Measurements from ENCODE around the gene HSBP1L1. TPM values are rescaled to one million over a fixed set of nuclear protein-coding genes. Genes with fewer than 3 reads are reported as not detected.

Gene HSBP1L1
- total and polyA plus RNA-seq, 2 experiments from 2014 or later: 1.8 to 3.7 TPM

DNA sequence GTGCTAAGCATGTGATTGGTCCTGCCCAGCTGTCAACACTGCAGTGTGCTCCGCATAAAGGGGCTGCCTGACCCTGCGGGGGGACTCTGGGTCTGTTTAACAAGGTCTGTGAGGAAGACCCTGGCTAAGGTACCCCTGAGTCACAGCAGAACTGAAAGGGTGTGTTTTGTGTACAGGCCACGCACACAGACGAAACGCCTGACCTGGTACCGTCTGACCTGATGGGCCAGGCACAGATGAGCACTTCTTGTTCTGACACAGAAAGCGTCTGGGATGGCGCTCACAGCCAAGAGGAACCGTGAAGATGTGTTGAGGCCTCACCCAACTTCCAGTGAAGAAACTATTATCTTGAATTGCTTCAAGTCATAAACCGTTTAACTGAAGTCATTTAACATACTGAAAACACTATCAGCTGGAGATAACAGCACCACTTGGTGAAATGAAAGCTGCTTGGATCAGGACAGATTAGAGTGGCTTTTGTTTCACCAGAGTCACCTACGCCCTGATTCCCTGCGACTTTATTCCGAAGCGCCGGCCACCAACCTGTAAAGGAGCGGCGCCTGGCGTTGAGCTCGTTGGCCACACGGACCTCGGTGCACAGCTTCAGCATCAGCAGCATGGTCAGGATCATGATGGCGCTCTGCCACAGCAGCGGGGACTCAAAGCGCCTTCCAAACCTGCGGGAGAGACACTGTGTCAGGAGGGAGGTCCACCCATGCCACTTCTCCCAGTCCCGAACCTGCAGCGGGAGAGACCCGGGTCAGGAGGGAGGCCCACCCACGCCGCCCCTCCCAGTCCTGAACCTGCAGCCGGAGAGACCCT lies 21.4 kb upstream of the HSBP1L1 start:
- peaks cover 17% of the 10 kb centered on the region for H3K4me1 Mint-ChIP-seq
- no peaks in the 10 kb centered on the region for H3K27me3 ChIP-seq (ENCODE audit: insufficient read depth)
- H3K4me1 ChIP-seq (ENCODE audit: insufficient read depth): no peaks in the 10 kb centered on the region
- TF ChIP-seq REST (IDR thresholded peaks at IDR 0.05; ENCODE audit: unreplicated experiment): no peak
- no peak for TF ChIP-seq CREB1 (CRISPR knock-in tag; IDR thresholded peaks at IDR 0.05; ENCODE audit: low read depth)
- TF ChIP-seq ZNF114 (CRISPR knock-in tag; IDR thresholded peaks at IDR 0.05): no peak
- TF ChIP-seq ZNF331 (CRISPR knock-in tag; IDR thresholded peaks at IDR 0.05; ENCODE audit: low read depth): no peak
- H3K79me2 ChIP-seq (replicated peaks; ENCODE audit: insufficient read depth): no peaks in the 10 kb centered on the region
- H3K9me2 ChIP-seq (ENCODE audit: insufficient read depth): no peaks in the 10 kb centered on the region
- no peaks in the 10 kb centered on the region for H3K36me3 ChIP-seq (ENCODE audit: insufficient read depth)
- no peaks in the 10 kb centered on the region for H3K9me3 Mint-ChIP-seq
- no peaks in the 10 kb centered on the region; the same call in 1 of the 3 replicates for H3K36me3 Mint-ChIP-seq (ENCODE audit: low read depth)
- DNase-seq (ENCODE audit: low spot score) (no peak), ATAC-seq (no peak)
- H3K27me3 Mint-ChIP-seq (ENCODE audit: insufficient read depth, low read depth, poor library complexity): peaks cover 8% of the 10 kb centered on the region
- H4K20me1 ChIP-seq (replicated peaks; ENCODE audit: insufficient read depth): peaks cover 3% of the 10 kb centered on the region; the same call in 1 of the 2 replicates
- H3K27ac Mint-ChIP-seq: no peak overlapping the region
- no peak overlapping the region for H3K27ac ChIP-seq (ENCODE audit: low read depth)
- H3K4me3 ChIP-seq: no peak overlapping the region
- H3K4me3 Mint-ChIP-seq: no peak overlapping the region
- H3F3A ChIP-seq (replicated peaks; ENCODE audit: low read depth): no peaks in the 10 kb centered on the region
- no peak overlapping the region for H3K4me2 ChIP-seq
- H2AFZ ChIP-seq: no peak overlapping the region

DNA sequence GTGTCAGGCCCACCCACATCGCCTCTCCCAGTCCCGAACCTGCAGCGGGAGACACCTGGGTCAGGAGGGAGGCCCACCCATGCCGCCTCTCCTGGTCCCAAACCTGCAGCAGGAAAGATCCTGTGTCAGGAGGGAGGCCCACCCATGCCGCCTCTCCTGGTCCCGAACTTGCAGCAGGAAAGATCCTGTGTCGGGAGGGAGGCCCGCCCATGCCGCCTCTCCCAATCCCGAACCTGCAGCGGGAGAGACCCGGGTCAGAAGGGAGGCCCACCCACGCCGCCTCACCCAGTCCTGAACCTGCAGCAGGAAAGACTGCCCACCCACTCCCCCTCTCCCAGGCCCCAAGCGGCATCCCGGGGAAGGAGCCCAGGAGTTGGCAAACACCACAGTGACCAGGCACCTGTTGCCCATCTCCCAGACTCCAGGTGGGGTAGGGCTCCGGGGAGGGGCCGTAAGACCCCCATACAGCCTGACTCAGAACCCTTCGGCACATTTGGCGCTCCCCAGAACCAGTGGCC lies 20.8 kb upstream of the HSBP1L1 start:
- Mint-ChIP-seq H3K36me3 (ENCODE audit: low read depth) (no peaks in the 10 kb centered on the region; the same call in 1 of the 3 replicates), H3K27ac (no peak overlapping the region), H3K4me3 (no peak overlapping the region), H3K4me1 (peaks cover 17% of the 10 kb centered on the region), H3K9me3 (no peaks in the 10 kb centered on the region), H3K27me3 (ENCODE audit: insufficient read depth, low read depth, poor library complexity) (peaks cover 8% of the 10 kb centered on the region)
- H2AFZ ChIP-seq: no peak overlapping the region
- H3K79me2 ChIP-seq (replicated peaks; ENCODE audit: insufficient read depth): no peaks in the 10 kb centered on the region
- DNase-seq (ENCODE audit: low spot score) (no peak), ATAC-seq (no peak; the same call in 1 of the 3 replicates)
- no peaks in the 10 kb centered on the region for H3K9me2 ChIP-seq (ENCODE audit: insufficient read depth)
- H3K4me3 ChIP-seq: no peak overlapping the region
- H3K4me2 ChIP-seq: no peak overlapping the region
- H4K20me1 ChIP-seq (replicated peaks; ENCODE audit: insufficient read depth): peaks cover 3% of the 10 kb centered on the region; the same call in 1 of the 2 replicates
- H3F3A ChIP-seq (replicated peaks; ENCODE audit: low read depth): no peaks in the 10 kb centered on the region
- no peaks in the 10 kb centered on the region for H3K4me1 ChIP-seq (ENCODE audit: insufficient read depth)
- H3K36me3 ChIP-seq (ENCODE audit: insufficient read depth): no peaks in the 10 kb centered on the region
- no peak overlapping the region for H3K27ac ChIP-seq (ENCODE audit: low read depth)
- no peaks in the 10 kb centered on the region for H3K27me3 ChIP-seq (ENCODE audit: insufficient read depth)
- no peak for TF ChIP-seq NANOG (IDR thresholded peaks at IDR 0.05; ENCODE audit: borderline replicate concordance)
- TF ChIP-seq ZNF462 (CRISPR knock-in tag; IDR thresholded peaks at IDR 0.05): no peak
- no peak for TF ChIP-seq ZNF114 (CRISPR knock-in tag; IDR thresholded peaks at IDR 0.05)
- no peak for TF ChIP-seq STAT1 (IDR thresholded peaks at IDR 0.05; ENCODE audit: unreplicated experiment)

All from GM23338 (cell line).